Activated CD8-positive, alpha-beta memory T cell treated with anti-CD3 and anti-CD28 coated beads, Interleukin-2, amount 10 ng/mL, durations not matched to agents 7 days and 5 days (primary cell): ENCODE measurements around the gene PACS1. TPM values are rescaled to one million over a fixed set of nuclear protein-coding genes. Genes with fewer than 3 reads are reported as not detected.
A peak's percentile ranks its signal among the peaks of the same experiment; 100 is the strongest.
"Not testable (repeated sequence)": the region's sequence is repeated elsewhere in the genome, so short reads cannot be mapped to it uniquely, and the experiment has no call there.

Experiments
- ATAC-seq: fragments of 150-1000 bp; cut with Tn5 transposase; one replicate; pipeline ENCODE4 v1.10.0; 2021; ENCODE audit warnings: moderate library complexity
- CTCF ChIA-PET: fragments of 350-600 bp; sonication (Branson Sonifier 250); formaldehyde crosslinking; loops from one replicate; lab custom pipeline; 2021; ENCODE audit warnings: antibody characterized with exemption; lab: Charles Lee
- DNase-seq: peaks from one replicate; pipeline ENCODE4 v3.0.0-alpha.2; 2020
- H3K27ac Mint-ChIP-seq: one replicate; pipeline ENCODE4 v1.8.0; 2021; ENCODE audit warnings: mild to moderate bottlenecking, mixed read lengths
- H3K27me3 Mint-ChIP-seq: one replicate; pipeline ENCODE4 v1.8.0; 2021; ENCODE audit warnings: mixed read lengths
- H3K36me3 Mint-ChIP-seq: one replicate; pipeline ENCODE4 v1.8.0; 2021; ENCODE audit warnings: mild to moderate bottlenecking, mixed read lengths
- H3K4me1 Mint-ChIP-seq: one replicate; pipeline ENCODE4 v1.8.0; 2021; ENCODE audit warnings: mixed read lengths
- H3K4me3 Mint-ChIP-seq: one replicate; pipeline ENCODE4 v1.8.0; 2021; ENCODE audit warnings: mild to moderate bottlenecking, moderate library complexity, mixed read lengths
- H3K9me3 Mint-ChIP-seq: one replicate; pipeline ENCODE4 v1.8.0; 2022; ENCODE audit warnings: low read depth, mixed read lengths
- total RNA-seq, 2 experiments: library from RNA; stranded (reverse); gene quantifications; one replicate each; pipeline ENCODE4 v1.2.3, GENCODE V29; 2021

Gene PACS1
- total RNA-seq, 2 experiments from 2014 or later = 96.6 to 104 TPM

DNA sequence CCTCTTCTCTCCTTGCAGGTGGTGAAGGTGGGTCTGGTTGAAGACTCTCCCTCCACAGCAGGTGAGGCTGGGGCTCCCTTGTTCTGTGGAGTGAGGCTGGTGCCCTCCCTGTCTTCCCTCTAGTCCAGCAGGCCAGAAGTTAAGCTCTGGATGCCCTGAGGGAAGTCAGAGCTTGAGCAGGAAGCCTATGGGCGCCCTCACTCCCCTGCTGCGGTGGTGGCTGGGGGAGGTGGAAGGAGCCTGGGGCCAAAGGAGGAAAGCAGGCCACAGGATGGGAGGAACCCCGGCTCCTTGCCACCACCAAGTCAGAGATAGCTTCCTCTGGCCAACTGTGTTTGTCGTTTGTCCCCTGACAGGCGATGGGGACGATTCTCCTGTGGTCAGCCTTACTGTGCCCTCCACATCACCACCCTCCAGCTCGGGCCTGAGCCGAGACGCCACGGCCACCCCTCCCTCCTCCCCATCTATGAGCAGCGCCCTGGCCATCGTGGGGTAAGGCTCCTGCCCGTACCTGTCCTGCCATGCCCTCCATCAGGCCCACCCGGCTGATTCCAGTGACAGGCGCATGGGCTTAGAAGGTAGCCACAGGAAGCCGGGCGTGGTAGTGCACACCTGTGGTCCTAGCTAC, 168.8 kb downstream of the PACS1 start:
- Mint-ChIP-seq H3K4me1 (no peaks in the 10 kb centered on the region), H3K36me3 (peaks cover 8% of the 10 kb centered on the region), H3K9me3 (no peaks in the 10 kb centered on the region), H3K4me3 (no peak overlapping the region), H3K27me3 (no peaks in the 10 kb centered on the region), H3K27ac (no peak overlapping the region)
- no peak for DNase-seq
- CTCF ChIA-PET = interaction anchor here (1.3 kb wide), 1 partner anchor 17 kb away, joined by 5 read pairs; no protein-coding TSS in a partner anchor
- no peak for ATAC-seq

DNA sequence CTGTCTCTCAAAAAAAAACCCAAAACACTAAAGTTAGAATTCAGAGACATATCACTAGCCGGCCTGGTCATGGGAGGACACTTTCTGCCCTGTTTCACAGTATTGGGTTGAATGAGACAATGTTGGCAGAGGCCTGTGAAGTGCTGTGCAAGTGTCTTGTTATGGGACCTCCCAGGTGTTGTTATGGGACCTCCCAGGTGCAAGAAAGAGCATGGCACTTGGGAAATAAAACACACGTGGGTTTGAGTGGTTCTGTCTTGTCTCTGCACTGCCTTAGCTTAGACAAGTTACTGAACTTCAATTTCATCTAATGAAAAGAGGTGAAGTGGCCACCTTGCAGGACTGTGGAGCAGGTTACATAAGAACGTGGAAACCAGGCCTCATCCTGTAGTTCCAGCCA, 169.4 kb downstream of the PACS1 start:
- H3K36me3 Mint-ChIP-seq = peaks cover 5% of the 10 kb centered on the region
- H3K4me1 Mint-ChIP-seq = no peaks in the 10 kb centered on the region
- ATAC-seq (no peak), DNase-seq (no peak)
- no peaks in the 10 kb centered on the region for H3K27me3 Mint-ChIP-seq
- H3K27ac Mint-ChIP-seq = no peak overlapping the region
- CTCF ChIA-PET = no interaction called here
- H3K4me3 Mint-ChIP-seq = no peak overlapping the region
- no peaks in the 10 kb centered on the region for H3K9me3 Mint-ChIP-seq

DNA sequence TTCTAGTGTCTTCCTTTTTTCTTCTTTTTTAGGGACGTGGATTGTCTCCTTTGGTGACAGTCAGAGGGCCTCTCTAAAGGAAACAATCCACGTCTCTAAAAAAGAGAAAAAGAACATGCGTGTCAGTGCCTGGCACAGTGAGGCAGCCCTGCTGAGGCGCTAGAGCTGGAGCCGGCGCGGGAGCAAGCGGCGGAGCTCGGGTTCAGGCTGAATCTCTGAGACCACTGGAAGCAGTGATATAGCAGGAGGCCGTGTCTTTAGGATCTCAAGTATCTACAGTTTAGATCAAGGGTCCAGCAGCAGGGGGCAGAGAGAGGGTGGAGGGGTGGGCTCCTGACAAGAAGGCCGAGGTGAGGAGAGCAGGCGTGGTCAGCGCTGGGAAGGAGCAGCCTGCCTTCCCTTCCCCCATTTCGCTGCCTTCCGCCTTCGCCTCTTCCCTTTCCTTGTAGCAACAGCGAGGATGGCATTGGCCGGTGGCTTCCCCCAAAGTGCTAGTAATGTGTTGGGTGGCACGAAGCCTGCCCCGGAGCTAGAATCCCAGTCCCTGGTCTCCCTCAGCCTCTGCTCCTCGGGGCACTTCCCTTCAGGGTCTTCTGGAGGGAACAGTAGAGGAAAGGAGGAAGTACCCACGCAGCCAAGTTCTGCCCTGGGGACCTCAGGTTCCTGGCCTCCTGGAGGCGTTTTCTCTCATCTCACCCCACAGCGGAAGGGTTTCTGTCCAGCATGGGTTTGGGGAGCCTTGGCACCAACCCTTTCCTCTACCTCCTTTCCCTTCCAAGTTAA, 170.1 kb downstream of the PACS1 start:
- Mint-ChIP-seq H3K27me3 (no peaks in the 10 kb centered on the region), H3K36me3 (peaks cover 5% of the 10 kb centered on the region), H3K27ac (no peak overlapping the region), H3K4me1 (no peaks in the 10 kb centered on the region), H3K9me3 (no peaks in the 10 kb centered on the region), H3K4me3 (no peak overlapping the region)
- CTCF ChIA-PET = interaction anchor here (1.1 to 1.7 kb wide), 3 partner anchors 11 to 43 kb away, joined by 3 to 8 read pairs (median 3); no protein-coding TSS in a partner anchor
- DNase-seq = no peak
- no peak for ATAC-seq

DNA sequence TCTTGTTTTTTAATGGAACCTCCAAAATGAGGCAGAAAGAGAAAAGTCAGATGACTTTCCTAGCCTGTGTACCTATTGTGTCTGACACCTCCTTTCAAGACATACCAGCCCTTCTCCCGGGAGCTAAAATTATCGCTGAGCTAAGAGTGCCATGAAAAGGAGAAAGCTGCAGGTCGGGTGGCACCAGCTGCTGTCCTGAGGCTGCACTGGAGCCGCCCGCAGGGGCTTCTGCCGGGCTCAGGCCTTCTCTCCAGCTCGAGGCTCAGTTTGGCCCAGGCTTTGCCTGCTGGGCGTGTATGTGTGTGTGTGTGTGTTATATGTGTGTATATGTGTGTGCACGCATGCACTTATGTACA, 170.7 kb downstream of the PACS1 start:
- CTCF ChIA-PET = interaction anchor here (1.1 to 1.7 kb wide), 3 partner anchors 11 to 42 kb away, joined by 3 to 8 read pairs (median 3); no protein-coding TSS in a partner anchor
- no peak for DNase-seq
- Mint-ChIP-seq H3K27ac (no peak overlapping the region), H3K9me3 (no peaks in the 10 kb centered on the region), H3K4me3 (no peak overlapping the region), H3K27me3 (no peaks in the 10 kb centered on the region), H3K36me3 (peaks cover 5% of the 10 kb centered on the region), H3K4me1 (no peaks in the 10 kb centered on the region)
- ATAC-seq = no peak

DNA sequence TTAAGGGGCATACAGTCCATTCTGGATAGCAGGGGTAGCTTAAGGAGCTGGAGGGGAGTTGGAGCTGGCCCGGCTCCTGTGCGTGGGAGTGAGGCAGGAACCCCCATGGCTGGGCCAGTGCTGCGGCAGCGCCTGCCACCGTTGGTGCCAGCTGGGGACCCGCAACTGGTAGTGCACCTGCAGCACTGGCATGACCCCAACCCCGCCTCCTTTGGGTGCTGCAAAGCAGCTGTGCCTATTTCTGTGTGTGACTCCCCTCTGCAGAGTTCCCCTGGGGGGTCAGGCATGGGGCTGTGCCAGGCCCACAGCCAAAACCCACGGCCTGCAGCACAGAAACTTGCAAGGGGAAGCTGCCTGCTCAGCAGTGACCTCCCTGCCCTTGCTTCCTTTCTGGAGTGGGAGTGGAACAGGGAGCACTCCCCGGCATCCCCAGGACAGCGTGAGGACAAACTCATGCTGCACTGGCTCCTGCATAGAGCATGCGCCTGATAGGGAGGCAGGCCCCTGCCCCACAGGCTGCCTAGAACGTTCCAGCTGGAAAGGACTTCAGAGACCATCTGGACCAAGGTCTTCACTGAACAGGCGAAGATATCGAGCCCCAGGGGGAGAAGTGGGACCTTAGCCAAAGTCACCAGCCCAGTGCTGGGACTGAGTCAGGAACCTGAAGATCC, 172.2 kb downstream of the PACS1 start:
- H3K4me1 Mint-ChIP-seq = no peaks in the 10 kb centered on the region
- DNase-seq (no peak), ATAC-seq (no peak)
- H3K36me3 Mint-ChIP-seq = peaks cover 5% of the 10 kb centered on the region
- CTCF ChIA-PET = interaction anchor here (0.9 kb wide), 1 partner anchor 23 kb away, joined by 3 read pairs; no protein-coding TSS in a partner anchor
- no peaks in the 10 kb centered on the region for H3K27me3 Mint-ChIP-seq
- H3K9me3 Mint-ChIP-seq = no peaks in the 10 kb centered on the region
- H3K27ac Mint-ChIP-seq = no peak overlapping the region
- no peak overlapping the region for H3K4me3 Mint-ChIP-seq

DNA sequence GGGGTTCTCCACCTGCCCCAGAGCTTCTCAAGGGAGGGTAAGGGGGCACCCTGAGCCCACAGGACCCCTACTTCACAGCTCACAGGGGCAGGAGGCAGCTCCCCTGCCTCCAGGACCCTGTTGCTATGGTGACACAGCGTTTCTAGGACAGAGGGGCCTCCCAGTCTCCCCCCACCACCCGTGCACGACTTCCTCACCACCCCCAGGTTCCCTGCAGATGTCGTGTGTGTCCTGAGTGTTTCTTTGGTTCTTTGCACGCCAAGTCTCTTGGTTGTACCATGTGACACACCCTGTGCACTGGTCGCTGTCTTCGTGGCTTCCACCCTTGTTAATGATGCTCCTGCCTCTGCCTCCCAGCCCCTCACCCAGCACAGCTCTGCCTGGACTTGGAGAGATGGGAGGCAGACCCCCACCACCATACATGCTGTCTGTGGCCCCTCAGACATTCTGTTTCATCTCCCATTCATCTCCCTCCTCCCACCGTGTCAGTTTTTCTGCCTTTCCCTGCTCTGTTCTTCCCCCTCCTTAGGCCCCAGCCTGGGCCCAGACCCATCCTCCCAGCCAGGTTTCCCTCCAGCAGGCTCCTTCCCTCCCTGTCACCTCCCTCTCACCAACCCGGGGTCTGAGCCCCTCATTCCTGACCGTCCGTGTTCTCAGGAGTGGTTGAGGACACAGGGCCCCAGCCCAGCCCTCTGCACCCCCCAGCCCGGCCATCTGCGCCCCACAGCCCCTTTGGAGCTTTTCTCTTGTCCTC, 173.9 kb downstream of the PACS1 start:
- ATAC-seq = peak; percentile 21
- CTCF ChIA-PET = interaction anchor here (1.5 kb wide), 1 partner anchor 15 kb away, joined by 3 read pairs; no protein-coding TSS in a partner anchor
- H3K4me3 Mint-ChIP-seq = no peak overlapping the region
- H3K27me3 Mint-ChIP-seq = no peaks in the 10 kb centered on the region
- no peaks in the 10 kb centered on the region for H3K9me3 Mint-ChIP-seq
- H3K36me3 Mint-ChIP-seq = peaks cover 5% of the 10 kb centered on the region
- no peak for DNase-seq
- H3K4me1 Mint-ChIP-seq = no peaks in the 10 kb centered on the region
- H3K27ac Mint-ChIP-seq = peak overlapping the region; percentile 9

DNA sequence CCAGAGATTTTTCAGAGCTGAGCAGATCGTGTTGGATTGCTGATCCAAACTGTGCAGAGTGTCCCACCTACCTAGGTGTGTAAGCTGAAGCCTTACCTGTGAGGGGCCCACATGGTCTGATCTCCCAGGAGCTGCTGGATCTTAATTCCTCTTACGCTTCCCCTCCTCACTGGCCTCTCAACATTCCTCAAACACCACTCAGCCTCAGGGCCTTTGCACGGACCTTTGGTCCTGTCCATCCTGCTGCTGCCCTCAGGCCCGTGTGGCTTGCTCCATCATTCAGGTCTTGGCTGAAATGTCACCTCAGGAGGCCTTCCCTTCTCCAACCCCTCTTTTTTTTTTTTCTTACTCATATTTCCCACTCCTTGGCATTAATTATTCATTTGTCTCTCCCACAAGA, 177.2 kb downstream of the PACS1 start:
- ATAC-seq (no peak), DNase-seq (no peak)
- Mint-ChIP-seq H3K36me3 (no peaks in the 10 kb centered on the region), H3K27ac (no peak overlapping the region), H3K4me1 (no peaks in the 10 kb centered on the region), H3K9me3 (no peaks in the 10 kb centered on the region), H3K27me3 (no peaks in the 10 kb centered on the region), H3K4me3 (no peak overlapping the region)
- CTCF ChIA-PET = interaction anchor here (3.1 kb wide), 1 partner anchor 25 kb away, joined by 8 read pairs; no protein-coding TSS in a partner anchor

DNA sequence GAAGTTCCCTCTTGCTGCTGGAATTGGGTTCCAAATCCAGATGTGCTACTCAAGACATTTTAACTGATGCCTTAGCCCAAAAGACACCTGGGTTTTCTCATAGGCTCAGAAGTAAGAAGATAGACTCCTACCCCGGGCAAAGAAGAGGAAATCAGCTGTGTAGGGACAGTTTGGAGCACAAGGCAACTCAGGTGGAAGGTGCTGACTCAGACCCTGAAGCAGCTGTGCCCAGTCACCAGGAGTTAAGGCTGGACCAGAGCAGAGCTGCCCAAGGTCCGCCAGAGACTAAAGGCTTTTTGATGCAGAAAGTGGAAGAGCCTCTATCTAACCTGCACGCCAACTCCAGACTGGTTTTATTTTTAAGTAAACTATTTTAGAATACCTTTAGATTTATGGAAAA, 177.7 kb downstream of the PACS1 start:
- Mint-ChIP-seq H3K4me3 (no peak overlapping the region), H3K4me1 (no peaks in the 10 kb centered on the region), H3K27ac (no peak overlapping the region), H3K36me3 (no peaks in the 10 kb centered on the region), H3K9me3 (no peaks in the 10 kb centered on the region), H3K27me3 (no peaks in the 10 kb centered on the region)
- DNase-seq (no peak), ATAC-seq (no peak)
- CTCF ChIA-PET = interaction anchor here (3.1 kb wide), 1 partner anchor 25 kb away, joined by 8 read pairs; no protein-coding TSS in a partner anchor

DNA sequence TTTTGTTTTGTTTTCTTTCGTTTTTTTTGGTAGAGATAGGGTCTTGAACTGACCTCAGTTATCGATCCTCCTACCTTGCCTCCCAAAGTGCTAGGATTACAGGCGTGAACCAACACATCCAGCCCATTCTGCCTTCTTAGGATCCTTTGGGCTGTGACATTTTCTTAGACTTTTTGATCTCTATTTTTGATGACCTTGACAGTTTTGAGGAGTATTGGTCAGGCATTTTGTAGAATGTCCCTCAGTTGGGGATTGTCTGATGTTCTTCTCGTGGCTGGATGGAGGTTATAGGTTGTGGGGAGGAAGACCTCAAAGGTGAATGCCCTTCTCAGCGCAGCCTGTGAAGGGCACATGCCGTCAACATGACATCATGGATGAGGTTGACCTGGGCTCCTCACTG, 178.8 kb downstream of the PACS1 start:
- CTCF ChIA-PET = no interaction called here

DNA sequence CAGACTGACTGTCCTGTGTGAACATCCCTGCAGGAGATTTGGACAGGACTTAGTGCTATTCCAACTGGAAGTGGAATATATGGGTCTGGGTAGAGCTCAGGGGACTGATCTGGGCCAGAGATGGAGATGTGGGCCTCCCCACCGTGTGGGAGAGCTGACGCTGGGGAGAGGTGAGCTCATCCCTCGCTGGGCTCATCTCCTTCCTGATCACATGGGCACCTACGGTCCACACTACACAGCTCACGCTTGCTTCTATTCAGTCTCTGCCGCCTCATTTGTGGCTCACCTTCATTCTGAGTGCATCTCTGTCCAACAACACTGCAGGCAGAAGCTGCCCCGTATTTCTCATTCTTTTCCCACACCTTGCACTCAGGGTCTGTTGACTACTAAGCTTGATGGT, 181.7 kb downstream of the PACS1 start:
- CTCF ChIA-PET = interaction anchor here (0.9 to 1.4 kb wide), 3 partner anchors 11 to 31 kb away, joined by 3 to 5 read pairs (median 3); no protein-coding TSS in a partner anchor
- Mint-ChIP-seq H3K27ac (no peak overlapping the region), H3K27me3 (no peaks in the 10 kb centered on the region), H3K36me3 (no peaks in the 10 kb centered on the region), H3K4me3 (no peak overlapping the region), H3K4me1 (peaks cover 9% of the 10 kb centered on the region), H3K9me3 (no peaks in the 10 kb centered on the region)
- ATAC-seq = no peak
- DNase-seq = no peak

More for the DNA sequence above, 178.8 kb downstream of the PACS1 start:
- no peaks in the 10 kb centered on the region for H3K9me3 Mint-ChIP-seq
- ATAC-seq (no peak), DNase-seq (no peak)
- H3K4me1 Mint-ChIP-seq = no peaks in the 10 kb centered on the region
- no peak overlapping the region for H3K4me3 Mint-ChIP-seq
- no peaks in the 10 kb centered on the region for H3K36me3 Mint-ChIP-seq
- no peaks in the 10 kb centered on the region for H3K27me3 Mint-ChIP-seq
- no peak overlapping the region for H3K27ac Mint-ChIP-seq

DNA sequence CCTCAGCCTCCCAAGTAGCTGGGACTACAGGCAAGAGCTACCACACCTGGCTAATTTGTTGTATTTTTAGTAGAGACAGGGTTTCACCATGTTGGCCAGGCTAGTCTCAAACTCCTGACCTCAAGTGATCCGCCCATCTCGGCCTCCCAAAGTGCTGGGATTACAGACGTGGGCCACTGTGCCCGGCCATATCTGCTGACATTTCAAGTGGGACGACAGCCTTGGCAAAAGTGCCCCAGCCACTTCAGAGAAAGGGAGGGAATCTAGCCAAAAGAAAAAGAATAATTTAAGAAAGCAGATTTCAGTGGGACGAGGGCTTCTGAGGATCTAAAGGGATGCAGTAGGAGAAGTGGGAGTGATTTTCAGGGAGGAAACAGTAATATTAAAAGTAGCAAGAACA, 183.0 kb downstream of the PACS1 start:
- not testable (repeated sequence) for DNase-seq, H3K9me3 Mint-ChIP-seq, H3K36me3 Mint-ChIP-seq, H3K27me3 Mint-ChIP-seq, H3K4me3 Mint-ChIP-seq, H3K27ac Mint-ChIP-seq, ATAC-seq
- peaks cover 11% of the 10 kb centered on the region for H3K4me1 Mint-ChIP-seq
- CTCF ChIA-PET = interaction anchor here (0.6 to 1.9 kb wide), 2 partner anchors 27 to 30 kb away, joined by 3 to 5 read pairs; no protein-coding TSS in a partner anchor

DNA sequence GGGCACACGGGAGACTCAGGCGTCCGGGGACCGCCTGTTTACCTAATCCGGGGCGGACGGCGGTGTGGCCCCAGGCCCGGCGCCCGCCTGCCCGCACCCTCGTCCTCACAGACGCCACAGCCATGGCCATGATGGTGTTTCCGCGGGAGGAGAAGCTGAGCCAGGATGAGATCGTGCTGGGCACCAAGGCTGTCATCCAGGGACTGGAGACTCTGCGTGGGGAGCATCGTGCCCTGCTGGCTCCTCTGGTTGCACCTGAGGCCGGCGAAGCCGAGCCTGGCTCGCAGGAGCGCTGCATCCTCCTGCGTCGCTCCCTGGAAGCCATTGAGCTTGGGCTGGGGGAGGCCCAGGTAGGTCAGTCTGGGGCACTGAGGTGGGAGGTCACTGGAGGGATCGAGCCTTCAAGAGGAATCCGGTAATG, 188.4 kb downstream of the PACS1 start:
- Mint-ChIP-seq H3K27ac (peak overlapping the region; percentile 98), H3K4me1 (peaks cover 26% of the 10 kb centered on the region)
- ATAC-seq = peak; percentile 1

More for the DNA sequence above, 188.4 kb downstream of the PACS1 start:
- H3K36me3 Mint-ChIP-seq = peaks cover 12% of the 10 kb centered on the region
- DNase-seq = no peak
- H3K27me3 Mint-ChIP-seq = no peaks in the 10 kb centered on the region
- H3K9me3 Mint-ChIP-seq = no peaks in the 10 kb centered on the region
- CTCF ChIA-PET = interaction anchor here (1.0 to 2.0 kb wide), 8 partner anchors 15 to 632 kb away, joined by 3 to 8 read pairs (median 3); partner anchors contain the start of gene CNIH2
- peak overlapping the region; percentile 87 for H3K4me3 Mint-ChIP-seq
